SKM-1 (cell line): ENCODE measurements around the gene FER.
A peak's percentile ranks its signal among the peaks of the same experiment; 100 is the strongest.
"Not testable (repeated sequence)": the region's sequence is repeated elsewhere in the genome, so short reads cannot be mapped to it uniquely, and the experiment has no call there.

Experiments
- DNase-seq: peaks from one replicate; lab custom pipeline; 2025; ENCODE audit not compliant: unreplicated experiment; lab: John Stamatoyannopoulos, UW

Gene FER

DNA sequence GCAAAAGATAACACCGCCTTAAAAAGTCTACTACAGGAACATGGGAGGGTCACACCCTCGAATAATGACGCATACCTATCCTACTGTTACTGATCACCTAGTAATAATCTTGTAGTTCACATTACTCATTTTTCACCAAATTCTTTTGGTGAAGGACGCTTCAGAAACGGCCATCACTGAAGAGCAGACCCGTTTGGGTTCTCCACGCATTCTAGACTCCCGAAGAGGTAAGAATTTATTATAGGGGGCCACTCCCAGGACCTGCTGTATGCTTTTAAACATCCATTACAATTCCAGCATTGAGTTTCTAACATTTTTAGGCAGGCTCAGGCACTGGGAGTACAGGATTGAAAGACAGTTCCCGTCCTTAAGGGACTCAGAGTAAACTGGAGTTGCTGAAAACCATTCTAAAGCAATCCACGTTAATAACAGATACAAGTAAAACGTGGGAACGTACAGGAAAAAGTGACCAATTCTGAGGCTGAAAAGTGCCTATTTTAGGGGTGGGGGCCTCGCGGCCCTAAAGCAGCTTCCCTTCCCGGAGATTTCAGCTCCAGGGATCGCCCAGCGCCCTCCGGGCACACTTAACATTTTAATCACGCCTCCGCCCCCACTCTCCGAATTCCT is at the start of gene FER:
TSS of gene FER (plus strand) at position 124 of the 627 bp plus-strand sequence. CDS start 50,286 bp downstream, outside the sequence.
- no peak for DNase-seq

DNA sequence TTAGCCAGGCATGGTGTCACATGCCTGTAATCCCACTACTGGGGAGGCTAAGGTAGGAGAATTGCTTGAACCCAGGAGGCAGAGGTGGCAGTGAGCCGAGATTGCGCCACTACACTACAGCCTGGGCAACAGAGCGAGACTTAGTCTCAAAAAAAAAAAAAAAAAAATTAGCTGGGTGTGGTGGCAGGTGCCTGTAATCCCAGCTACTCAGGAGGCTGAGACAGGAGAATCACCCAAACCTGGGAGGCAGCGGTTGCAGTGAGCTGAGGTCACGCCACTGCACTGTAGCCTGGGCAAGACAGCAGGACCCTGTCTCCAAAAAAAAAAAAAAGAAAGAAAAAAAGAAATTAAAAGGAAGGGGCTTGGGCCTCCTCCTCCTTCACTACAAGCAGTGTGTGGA is 47.3 kb upstream of the FER start:
- not testable (repeated sequence) for DNase-seq

DNA sequence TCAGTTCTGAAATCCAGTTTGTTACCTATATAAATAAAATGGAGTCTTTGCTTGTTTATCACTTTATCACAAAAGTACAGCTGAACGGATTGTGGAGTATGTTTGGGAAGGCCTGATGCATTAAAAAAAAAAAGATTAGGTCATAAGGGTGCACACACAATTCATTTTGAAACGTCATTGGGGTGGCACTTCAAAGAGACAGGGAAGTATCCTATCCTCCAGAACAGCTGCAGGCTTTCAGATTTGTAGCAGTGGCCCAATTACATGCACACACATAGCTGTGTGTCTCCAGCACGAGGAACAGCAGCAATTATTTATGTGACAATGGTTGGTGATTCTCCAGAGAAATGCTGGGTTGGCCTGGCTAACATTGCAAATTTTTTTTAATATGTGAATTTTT is 46.8 kb upstream of the FER start:
- DNase-seq = no peak

DNA sequence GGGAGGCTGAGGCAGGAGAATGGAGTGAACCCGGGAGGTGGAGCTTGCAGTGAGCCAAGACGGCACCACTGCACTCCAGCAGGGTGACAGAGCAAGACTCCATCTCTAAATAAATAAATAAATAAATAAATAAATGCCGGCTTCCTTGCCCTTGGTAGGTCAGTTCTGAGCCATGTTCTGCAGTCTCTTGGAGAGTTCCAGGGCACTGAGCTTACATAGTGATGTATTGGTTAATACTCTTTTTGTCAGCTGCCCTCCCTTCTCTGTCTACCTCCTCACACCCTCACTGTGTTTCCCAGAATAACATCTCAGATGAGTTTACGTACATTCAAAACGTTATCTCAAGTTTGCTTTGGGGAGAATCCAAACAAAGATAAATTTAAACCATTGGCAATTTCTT is 45.2 kb upstream of the FER start:
- no peak for DNase-seq

DNA sequence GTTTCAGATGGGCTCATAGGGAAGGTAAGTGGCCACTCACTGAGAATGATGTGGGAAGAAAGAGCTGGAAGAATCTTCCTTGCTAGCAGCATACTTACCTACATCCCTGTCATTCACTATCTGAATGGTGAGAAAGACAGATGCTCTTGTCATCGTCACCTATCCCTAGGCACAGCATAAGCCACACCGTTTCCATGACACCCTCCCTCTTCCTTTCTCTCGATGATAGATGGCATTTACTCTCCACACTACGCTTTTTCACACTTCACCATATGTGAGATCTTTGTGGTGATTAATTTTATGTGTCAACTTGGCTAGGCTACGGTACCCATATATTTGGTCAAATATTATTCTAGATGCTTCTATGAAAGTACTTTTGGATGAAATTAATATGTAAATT is 44.4 kb upstream of the FER start:
- no peak for DNase-seq

DNA sequence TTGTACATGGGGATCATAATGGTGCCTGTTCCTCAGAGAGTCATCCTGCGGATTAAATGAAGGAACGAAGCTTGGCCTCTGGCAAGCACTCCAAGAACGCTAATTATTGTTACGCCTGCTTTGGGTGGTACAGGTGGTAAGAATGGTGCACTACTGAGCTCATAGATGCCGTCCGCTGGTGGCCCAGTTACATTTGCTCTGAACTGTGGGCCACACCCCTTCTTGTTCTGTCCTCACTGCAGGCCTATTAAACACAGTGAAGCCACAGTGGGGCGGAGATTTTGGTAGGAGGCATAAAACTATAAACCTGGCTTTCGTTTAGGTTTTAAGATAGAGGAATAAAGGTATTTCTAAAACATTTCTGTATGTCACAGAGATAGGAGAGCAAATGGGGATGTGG is 40.6 kb upstream of the FER start:
- no peak for DNase-seq

DNA sequence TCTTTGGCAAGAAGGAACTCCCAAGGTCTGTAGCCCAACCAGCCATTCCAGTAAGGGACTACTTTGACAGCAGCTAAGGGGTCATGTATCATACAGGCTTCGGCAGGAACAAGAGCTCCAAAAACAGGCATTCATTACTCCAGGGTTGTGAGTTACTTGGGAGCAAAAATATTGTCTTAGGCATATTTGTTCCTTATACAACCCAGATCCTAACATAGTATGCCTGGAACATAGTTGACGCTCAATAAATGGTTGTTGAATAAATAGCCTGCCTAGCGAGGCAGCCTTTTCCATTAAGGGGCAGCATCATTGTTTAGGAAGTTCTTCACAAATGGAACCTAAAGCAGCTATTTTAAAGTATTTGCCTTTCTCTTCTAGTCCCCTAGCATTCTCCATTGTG is 35.8 kb upstream of the FER start:
- DNase-seq = no peak

DNA sequence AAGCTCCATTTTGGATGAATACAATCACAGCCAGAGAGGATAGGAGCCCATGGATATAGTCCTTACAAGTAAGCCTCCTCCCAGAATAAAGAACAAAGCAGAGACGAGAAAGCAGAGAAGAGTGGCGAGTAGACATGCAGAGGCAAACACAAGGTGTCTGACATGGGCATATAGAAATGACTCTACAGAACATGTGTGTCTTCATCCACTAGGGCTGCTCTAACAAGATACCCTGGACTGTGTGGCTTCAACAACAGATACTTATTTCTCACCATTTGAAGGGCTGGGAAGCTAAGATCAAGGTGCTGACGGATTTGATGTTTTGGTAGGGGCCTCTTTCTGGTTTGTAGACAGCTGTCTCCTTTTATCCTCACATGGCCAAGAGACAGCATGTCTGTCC is 32.3 kb upstream of the FER start:
- DNase-seq = no peak

DNA sequence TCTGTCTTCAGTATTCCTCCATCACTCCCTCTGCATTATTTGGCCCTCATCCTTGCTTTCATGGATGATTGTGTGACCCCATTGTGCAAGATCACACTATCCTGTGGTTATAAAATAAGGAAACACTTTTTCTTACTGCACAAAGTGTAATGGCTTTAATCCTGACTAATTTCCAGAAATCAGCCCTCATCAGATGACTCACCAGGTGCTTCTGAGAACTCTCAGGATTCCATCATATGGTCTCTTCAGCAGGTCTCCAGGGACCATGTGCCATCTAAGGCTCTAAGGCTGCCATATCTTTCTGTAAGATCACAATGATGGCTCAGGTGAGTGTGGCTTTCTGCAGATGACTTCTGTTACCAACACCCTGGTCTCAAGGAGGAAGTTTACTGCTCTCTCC is 27.3 kb upstream of the FER start:
- DNase-seq = no peak

DNA sequence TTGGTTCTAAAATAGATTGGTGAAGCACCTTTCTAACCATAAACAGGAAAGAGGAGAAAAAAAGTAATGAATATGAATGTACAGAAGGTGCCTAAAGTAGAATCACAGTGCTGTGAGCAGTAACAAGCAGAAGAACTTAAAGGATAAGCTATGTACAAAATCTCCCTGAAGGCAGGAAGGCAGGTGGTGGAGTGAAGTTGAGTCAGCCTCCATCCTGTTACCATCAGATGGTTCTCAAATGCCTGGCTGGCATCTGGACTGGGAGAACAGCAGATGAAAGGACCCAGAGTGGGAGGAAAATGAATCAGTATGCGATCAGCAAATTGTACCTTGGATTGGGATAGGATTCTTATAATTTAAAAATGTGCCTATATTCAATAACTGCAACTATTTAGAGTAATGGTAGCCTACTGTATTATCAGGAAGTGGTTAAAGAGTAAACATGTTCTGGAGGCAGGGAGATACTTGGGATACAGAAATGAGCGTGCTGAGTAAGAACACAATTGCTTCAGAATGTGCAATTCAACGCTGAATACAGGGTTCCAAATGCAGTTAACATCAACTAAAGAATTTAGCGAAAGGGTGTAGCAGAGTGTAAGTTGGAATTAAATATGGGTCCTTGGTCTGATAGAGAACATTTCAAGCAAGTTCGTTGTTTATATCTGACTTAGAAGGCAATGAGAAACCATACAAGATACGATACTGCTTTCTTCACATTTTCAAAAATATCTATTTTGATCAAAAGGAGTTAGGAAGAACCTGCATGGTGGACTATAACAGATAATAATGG is 21.1 kb upstream of the FER start:
- no peak for DNase-seq

DNA sequence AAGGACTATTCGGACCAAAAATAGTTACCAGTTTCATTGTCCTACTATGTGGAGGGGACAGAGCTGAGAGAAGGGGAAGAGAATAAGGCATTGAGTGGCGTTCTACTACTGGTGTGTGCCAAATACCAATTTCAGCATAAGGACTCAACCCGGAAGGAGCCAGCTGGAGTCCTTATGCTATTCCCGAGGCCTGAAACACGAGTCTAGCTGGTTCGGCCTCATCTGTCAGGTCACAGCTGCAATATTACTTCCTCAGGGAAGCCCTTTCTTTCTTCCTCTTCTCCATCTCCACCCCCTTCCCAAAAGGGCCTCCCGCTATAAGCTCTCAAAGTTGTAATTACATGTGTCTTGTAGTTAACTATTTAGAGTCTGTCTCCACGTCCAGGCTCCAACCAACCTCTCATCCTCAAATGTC is 20.5 kb upstream of the FER start:
- DNase-seq = peak; percentile 79

DNA sequence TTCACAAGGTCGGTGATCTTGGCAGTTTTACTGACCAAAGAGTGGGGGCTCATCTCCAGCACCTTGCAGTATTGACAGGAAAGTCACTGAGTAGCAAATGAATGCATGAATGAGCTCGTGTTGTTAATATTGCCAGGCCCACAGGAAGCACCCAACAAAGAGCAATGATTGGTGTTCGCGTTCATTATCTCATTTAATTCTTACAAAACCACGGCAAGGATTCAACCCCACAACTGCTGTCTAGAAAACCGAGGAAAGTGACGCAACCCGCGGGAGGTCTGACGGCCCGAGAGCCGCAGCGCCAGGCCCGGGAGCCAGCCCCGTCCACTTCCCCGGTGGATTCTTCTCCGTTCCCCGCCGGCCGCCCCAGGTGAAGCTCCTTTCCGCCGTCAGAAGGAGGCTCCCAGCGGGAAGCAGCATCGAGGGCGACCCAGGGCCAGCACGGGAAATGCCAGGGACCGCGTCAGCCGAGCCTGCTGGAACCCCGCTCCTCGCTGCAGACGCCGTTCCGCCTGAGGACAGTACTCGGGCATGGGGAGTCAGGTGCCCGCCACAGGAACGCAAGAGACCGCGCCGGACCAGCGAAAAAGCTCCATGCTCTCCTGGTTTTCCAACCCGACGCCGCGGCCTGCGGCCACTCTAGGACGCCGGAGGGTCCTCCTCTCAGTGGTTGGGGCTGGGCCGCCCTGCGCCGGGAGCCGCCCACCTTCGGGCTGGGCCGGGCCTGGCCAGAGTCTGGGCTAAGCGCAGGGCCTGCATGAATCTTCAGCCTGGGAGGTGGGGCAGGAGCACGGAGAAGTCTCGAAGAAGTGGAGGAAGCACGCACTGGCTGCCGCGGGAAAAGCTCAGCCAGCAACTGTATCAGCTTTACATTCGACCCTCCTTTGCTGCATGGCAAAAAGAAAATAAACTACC is 19.8 kb upstream of the FER start:
- peak; percentile 79 for DNase-seq

DNA sequence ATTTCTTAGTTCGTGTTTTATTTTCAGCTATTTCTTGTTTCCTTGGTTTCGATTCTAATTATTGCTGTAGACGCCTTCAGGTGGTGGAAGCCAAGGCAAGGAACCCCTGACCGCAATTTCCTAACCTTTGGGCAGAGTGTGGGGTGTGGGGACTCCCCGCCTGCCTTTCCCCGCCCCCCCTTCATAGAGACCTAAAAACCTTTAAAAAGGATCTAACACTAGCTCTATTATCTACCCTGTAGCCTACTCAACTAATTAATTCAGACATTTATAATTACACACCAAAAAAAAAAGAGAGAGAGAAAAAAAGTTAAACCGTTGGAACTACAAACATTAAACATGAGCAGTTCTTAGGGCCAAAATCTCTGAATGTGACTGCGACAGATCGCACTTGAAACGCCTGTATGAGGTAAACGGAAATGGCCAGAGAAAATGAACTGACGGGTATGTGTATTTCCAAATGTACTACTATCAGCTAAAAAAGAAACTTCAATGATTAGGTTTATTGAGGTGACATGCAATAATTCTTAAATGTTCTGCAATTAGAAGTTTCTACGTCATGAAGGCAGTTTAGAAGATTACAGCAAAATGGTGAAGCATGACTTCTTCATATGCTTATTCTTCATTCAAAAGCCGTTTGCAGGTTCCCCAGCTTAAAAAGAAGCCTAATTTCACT is 19.0 kb upstream of the FER start:
- peak; percentile 62 for DNase-seq

DNA sequence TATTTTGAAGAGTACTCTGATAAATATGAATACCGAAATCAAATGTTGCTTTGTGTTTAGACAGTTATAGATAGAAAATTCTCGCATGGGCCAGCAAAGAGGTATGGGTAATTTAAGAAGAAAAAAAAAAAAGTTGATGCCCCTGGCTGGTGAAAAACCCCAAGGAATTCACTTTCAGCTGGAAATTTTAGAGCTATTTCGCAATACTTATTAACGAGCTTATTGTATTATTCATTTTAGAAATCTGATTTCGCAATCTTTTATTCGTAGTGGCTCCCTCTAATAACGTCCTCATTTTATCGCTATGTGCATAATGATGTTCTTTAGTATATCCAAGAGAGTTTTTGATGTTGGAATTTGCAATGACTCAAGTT is 18.5 kb upstream of the FER start:
- DNase-seq = no peak

DNA sequence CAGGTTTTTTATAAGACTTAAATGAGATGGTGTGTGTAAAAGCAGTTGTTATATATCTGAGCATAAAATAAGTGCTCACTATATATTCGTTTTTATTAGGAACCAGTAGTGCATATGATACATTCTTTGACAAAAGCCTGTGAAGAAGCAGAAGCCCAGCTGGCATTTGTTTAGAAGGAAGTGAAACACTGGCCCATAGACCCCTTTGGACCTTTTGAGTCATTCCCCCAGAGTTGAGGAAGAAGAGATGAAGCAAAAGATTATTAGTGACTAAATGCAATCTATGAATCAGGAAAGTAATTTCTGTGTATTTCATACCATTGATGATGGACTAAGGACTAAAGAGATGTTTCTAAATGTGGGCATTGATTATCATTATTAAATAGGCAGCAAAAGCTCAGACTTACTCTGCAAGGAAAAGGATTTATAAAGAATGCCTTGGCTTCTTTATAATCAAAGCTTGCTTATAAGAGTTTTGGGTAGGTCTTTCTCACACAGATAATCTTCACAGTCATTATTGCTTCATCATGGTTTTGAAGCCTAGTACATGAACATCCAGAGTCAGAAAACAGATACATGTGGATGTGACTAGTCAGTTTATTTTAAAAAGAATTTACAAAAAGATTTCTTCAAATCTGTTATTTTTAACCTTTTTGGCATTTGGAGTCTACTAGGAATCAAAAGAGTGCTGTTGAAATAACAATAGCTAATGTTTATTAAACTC is 16.9 kb upstream of the FER start:
- DNase-seq = no peak

DNA sequence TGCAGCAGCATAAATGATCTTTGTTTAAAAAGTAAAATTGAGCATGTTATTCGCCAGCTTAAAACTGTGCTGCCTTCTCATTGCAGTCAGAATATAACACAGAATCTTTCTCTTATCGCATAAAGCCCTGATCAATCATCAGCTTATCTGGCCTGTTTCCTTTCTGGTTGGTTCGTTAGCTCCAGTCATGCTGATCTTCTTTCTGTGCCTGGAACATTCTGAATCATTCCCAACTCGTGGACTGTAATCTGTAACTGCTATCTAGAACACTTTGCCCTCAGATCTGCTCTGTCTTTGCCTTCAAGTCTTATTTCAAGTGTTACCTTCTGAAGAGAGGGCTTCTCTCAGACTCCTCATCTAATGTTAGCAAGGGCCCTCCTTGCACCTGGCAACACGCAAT is 11.9 kb upstream of the FER start:
- DNase-seq = no peak

DNA sequence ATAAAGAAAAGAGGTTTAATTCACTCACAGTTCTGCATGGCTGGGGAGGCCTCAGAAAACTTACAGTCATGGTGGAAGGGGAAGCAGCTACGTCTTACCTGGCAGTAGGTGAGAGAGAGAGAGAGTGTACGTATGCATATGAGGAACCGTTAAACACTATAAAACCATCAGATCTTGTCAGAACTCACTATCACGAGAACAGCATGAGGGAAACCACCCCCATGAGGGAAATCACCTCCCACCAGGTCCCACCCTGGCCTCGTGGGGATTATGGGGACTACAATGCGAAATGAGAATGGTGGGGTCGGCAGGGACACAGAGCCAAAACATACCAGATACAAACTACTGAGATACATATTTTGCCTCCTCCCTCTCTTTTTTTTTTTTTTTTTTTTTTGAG is 10.8 kb upstream of the FER start:
- no peak for DNase-seq

DNA sequence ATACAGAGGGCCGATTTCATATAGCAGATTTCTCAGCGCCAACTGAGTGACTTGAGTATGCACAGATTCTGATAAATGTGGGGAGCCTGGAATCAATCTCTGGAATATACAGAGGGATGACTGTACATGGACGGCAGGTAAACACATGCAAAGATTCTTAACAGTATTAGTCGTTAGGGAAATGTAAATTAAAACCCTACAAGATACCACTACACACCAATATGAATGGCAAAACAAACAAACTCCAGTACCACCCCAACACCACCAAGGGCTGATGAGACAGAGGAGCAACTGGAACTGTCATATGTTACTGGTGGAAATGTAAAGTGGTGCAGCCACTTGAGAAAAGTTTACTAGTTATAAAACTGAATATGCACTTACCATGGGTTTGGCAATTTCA is 8.3 kb upstream of the FER start:
- no peak for DNase-seq

DNA sequence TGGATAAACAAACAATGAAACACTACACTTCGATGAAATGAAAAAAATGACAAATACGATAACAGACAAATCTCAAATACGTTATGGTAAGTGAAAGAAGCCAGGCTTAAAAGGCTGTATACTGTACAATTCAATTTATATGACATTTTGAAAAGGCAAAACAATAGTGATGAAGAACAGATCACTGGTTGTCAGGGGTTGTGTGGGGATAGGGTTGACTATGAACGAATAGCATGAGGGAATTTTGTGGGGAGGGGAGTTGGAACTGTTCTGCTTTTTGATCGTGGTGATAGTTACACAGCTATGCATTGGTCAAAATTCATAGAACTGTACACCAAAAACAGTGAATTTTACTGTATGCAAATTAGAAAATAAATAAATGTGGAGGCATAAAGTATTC is 7.8 kb upstream of the FER start:
- DNase-seq = no peak

DNA sequence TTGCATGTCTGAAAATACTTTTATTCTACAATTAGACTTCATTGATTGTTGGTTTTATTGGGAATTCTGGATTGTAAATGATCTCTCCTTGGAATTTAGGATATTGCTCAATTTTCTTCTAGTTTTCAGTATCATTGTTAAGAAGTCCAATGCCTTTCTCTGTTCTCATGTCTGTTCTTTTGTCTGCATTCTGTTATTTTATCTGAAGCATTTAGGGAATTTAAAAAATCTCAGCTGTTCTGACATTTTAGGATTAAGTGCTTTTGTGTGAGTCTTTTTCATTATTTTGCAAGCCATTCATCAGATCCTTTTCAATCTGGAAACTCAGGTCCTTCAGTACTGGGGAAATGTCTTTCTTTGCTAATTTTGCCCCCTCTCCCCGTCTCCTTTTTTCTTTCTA is 4.4 kb upstream of the FER start:
- no peak for DNase-seq

DNA sequence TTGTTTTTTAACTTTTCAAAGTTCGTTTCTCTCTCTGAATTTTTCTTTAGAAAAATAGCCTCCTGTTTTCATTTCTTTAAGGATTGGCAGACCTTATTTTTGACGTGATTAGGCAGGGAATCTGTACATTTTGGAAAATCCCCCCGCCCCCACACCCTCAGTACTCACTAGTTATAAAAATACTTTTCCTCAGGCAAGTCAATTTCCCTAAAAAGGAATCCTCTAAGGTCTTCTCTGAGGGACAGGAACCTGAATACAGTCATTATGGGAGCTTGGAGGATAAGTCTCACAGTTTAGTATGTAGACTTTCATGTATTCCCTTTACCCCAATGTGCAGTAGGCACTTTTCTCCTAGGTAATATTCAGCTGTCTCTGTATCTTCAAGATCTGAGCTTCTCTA is 3.9 kb upstream of the FER start:
- DNase-seq = no peak
